PC-3 (cell line): ENCODE data around the gene MUC7.

Source experiments
- CTCF ChIP-seq: fragments of 300-600 bp; sonication (generic); conservative IDR thresholded peaks from 2 replicates; pipeline ENCODE4 v1.5.1; 2017; ENCODE audit warnings: antibody characterized with exemption, low read depth, mild to moderate bottlenecking, low read length
- EZH2 ChIP-seq: fragments of 300-600 bp; sonication (generic); IDR thresholded peaks from one replicate; pipeline ENCODE4 v1.6.1; 2017; ENCODE audit warnings: antibody characterized with exemption, mild to moderate bottlenecking, low read length; ENCODE audit not compliant: unreplicated experiment
- EZH2phosphoT487 ChIP-seq: fragments of 300-600 bp; sonication (generic); IDR thresholded peaks from 2 replicates; pipeline ENCODE4 v1.6.1; 2018; ENCODE audit warnings: mild to moderate bottlenecking, antibody characterized with exemption, low read length, borderline replicate concordance

DNA sequence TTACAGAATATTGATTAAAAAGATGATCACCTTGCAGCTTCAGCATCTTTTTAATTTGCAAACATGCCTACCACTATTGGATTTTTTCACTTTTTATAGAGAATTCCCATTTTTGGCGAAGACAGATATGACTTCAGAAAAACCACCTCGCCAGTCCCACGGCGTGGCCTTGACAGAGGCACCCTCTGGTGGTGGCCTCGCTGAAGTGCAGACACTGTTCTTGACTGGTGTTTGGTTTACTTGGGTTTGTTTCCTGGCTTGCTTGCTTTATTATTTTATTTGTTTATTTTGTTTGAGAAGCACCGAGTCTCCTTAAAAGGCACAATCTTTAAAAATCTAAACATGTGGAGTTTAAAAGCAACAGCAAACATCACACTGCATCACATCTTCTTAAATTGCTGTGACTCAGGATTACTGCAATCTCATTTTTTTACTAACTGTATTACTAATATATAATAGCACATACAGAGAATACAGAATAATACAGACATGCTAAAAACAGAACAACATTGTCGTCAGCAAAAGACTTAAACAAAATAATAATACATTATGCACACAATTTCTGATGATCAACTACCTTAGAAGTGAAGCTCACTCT lies 33.3 kb downstream of the MUC7 start:
- peak; percentile 98 for TF ChIP-seq CTCF
- no peak for TF ChIP-seq EZH2
- no peak for TF ChIP-seq EZH2phosphoT487
